ENCODE measurements around the gene RYR2. TPM values are rescaled to one million over a fixed set of nuclear protein-coding genes. Genes with fewer than 3 reads are reported as not detected.

Gene RYR2
- total RNA-seq, 1 donor from 2014 or later, result 828 TPM

- intact Hi-C loops (cut with micrococcal nuclease), result no loop called here
- no peak for DNase-seq
- no peak for ATAC-seq
Measured at GRCh38 chr1:237650809-237651208, 608.8 kb downstream of the RYR2 start.

- no peak for ATAC-seq
- intact Hi-C loops (cut with micrococcal nuclease), result no loop called here
- DNase-seq, result no peak
Measured at GRCh38 chr1:237655778-237656177, 613.8 kb downstream of the RYR2 start.

GRCh38 chr1:237664348-237664747, 622.4 kb downstream of the RYR2 start:
- intact Hi-C loops (cut with micrococcal nuclease), result no loop called here
- DNase-seq (no peak), ATAC-seq (peak; percentile 6)

GRCh38 chr1:237670302-237670701, 628.3 kb downstream of the RYR2 start:
- intact Hi-C loops (cut with micrococcal nuclease), result no loop called here
- DNase-seq (no peak), ATAC-seq (no peak)

- intact Hi-C loops (cut with micrococcal nuclease), result no loop called here
- ATAC-seq (peak; percentile 57), DNase-seq (no peak)
Measured at GRCh38 chr1:237671262-237671661, 629.3 kb downstream of the RYR2 start.

GRCh38 chr1:237671935-237672334, 630.0 kb downstream of the RYR2 start:
- intact Hi-C loops (cut with micrococcal nuclease), result no loop called here
- DNase-seq (no peak), ATAC-seq (peak; percentile 34)

GRCh38 chr1:237672748-237673147, 630.8 kb downstream of the RYR2 start:
- intact Hi-C loops (cut with micrococcal nuclease), result no loop called here
- ATAC-seq, result peak; percentile 18
- DNase-seq, result no peak

- ATAC-seq (no peak), DNase-seq (no peak)
- intact Hi-C loops (cut with micrococcal nuclease), result no loop called here
Measured at GRCh38 chr1:237673631-237674030, 631.6 kb downstream of the RYR2 start.

GRCh38 chr1:237677979-237678378, 636.0 kb downstream of the RYR2 start:
- no peak for ATAC-seq
- intact Hi-C loops (cut with micrococcal nuclease), result no loop called here
- DNase-seq, result no peak

GRCh38 chr1:237679687-237680086, 637.7 kb downstream of the RYR2 start:
- intact Hi-C loops (cut with micrococcal nuclease), result no loop called here
- peak; percentile 38 for ATAC-seq

GRCh38 chr1:237681210-237681609, 639.2 kb downstream of the RYR2 start:
- peak; percentile 31 for ATAC-seq
- intact Hi-C loops (cut with micrococcal nuclease), result no loop called here
- no peak for DNase-seq

More at GRCh38 chr1:237679687-237680086, 637.7 kb downstream of the RYR2 start:
- DNase-seq, result no peak

- ATAC-seq, result no peak
- intact Hi-C loops (cut with micrococcal nuclease), result no loop called here
- no peak for DNase-seq
Measured at GRCh38 chr1:237684236-237684635, 642.3 kb downstream of the RYR2 start.

GRCh38 chr1:237685551-237685950, 643.6 kb downstream of the RYR2 start:
- intact Hi-C loops (cut with micrococcal nuclease), result no loop called here
- ATAC-seq (no peak), DNase-seq (no peak)

GRCh38 chr1:237687804-237688203, 645.8 kb downstream of the RYR2 start:
- intact Hi-C loops (cut with micrococcal nuclease), result no loop called here
- DNase-seq (no peak), ATAC-seq (no peak)

GRCh38 chr1:237690656-237691055, 648.7 kb downstream of the RYR2 start:
- ATAC-seq, result no peak
- intact Hi-C loops (cut with micrococcal nuclease), result no loop called here

GRCh38 chr1:237692255-237692654, 650.3 kb downstream of the RYR2 start:
- no peak for DNase-seq
- no peak for ATAC-seq
- intact Hi-C loops (cut with micrococcal nuclease), result no loop called here

More at GRCh38 chr1:237690656-237691055, 648.7 kb downstream of the RYR2 start:
- DNase-seq, result no peak

- intact Hi-C loops (cut with micrococcal nuclease), result no loop called here
- ATAC-seq, result peak; percentile 84
- no peak for DNase-seq
Measured at GRCh38 chr1:237695878-237696277, 653.9 kb downstream of the RYR2 start.

- intact Hi-C loops (cut with micrococcal nuclease), result no loop called here
- DNase-seq, result no peak
- no peak for ATAC-seq
Measured at GRCh38 chr1:237700181-237700580, 658.2 kb downstream of the RYR2 start.

- intact Hi-C loops (cut with micrococcal nuclease), result no loop called here
- DNase-seq (no peak), ATAC-seq (peak; percentile 48)
Measured at GRCh38 chr1:237701534-237701933, 659.5 kb downstream of the RYR2 start.

- DNase-seq (no peak), ATAC-seq (no peak)
- intact Hi-C loops (cut with micrococcal nuclease), result no loop called here
Measured at GRCh38 chr1:237702161-237702560, 660.2 kb downstream of the RYR2 start.

- intact Hi-C loops (cut with micrococcal nuclease), result no loop called here
- DNase-seq (no peak), ATAC-seq (peak; percentile 13)
Measured at GRCh38 chr1:237705462-237705861, 663.5 kb downstream of the RYR2 start.

- ATAC-seq (no peak), DNase-seq (no peak)
- intact Hi-C loops (cut with micrococcal nuclease), result no loop called here
Measured at GRCh38 chr1:237709355-237709754, 667.4 kb downstream of the RYR2 start.

Measured in left ventricle myocardium superior (tissue), 1 donor.